Body of pancreas (tissue), 4 donors: ENCODE data around the gene METTL4. TPM values are rescaled to one million over a fixed set of nuclear protein-coding genes. Genes with fewer than 3 reads are reported as not detected.

Source experiments
- ATAC-seq: fragments of 150-250 bp; one replicate; pipeline ENCODE4 v1.9.1; 2016
- DNase-seq, 4 donors: peaks; one replicate each; pipeline ENCODE4 v3.0.0-alpha.2; 2019
- H3K27ac ChIP-seq, 4 donors: fragments of 200-600 bp; sonication (generic); 1 replicate in 3 of 4; 2 replicates in 1 of 4; pipeline versions ENCODE4 v1.5.1 to v1.6.1; 2016 to 2019; ENCODE audit warnings: mild to moderate bottlenecking in 1 of 4, mixed read lengths in 1 of 4, moderate library complexity in 1 of 4
- H3K27me3 ChIP-seq, 2 donors: fragments of 200-600 bp; sonication (generic); one replicate each; pipeline ENCODE4 v1.6.0; 2016; ENCODE audit warnings: mild to moderate bottlenecking in 1 of 2
- H3K36me3 ChIP-seq, 2 donors: fragments of 200-600 bp; sonication (generic); replicated peaks in 1 of 2; 2 replicates each; pipeline ENCODE4 v1.5.1; 2016; ENCODE audit warnings: low read depth in 2 of 2; ENCODE audit not compliant: insufficient read depth in 1 of 2
- H3K4me1 ChIP-seq: fragments of 200-600 bp; sonication (generic); one replicate; pipeline ENCODE4 v1.6.0; 2016
- H3K4me3 ChIP-seq, 2 donors: fragments of 200-600 bp; sonication (generic); 1 replicate in 1 of 2; 2 replicates in 1 of 2; pipeline ENCODE4 v1.5.1; 2016 to 2019
- H3K9me3 ChIP-seq, 3 donors: fragments of 200-600 bp; sonication (generic); 1 replicate in 2 of 3; 2 replicates in 1 of 3; pipeline ENCODE4 v1.5.1; 2016
- CTCF ChIP-seq, 7 experiments: fragments of 450-650 bp in 4 of 7; fragments of 200-600 bp in 3 of 7; sonication (generic) in 3 of 7; IDR thresholded peaks; one replicate each; pipeline ENCODE4 v1.5.1; 2016 to 2019; ENCODE audit warnings: antibody characterized with exemption in 7 of 7
- POLR2A ChIP-seq, 3 donors: fragments of 450-650 bp; IDR thresholded peaks; one replicate each; pipeline ENCODE4 v1.6.1; 2016; ENCODE audit warnings: antibody characterized with exemption in 3 of 3, mild to moderate bottlenecking in 2 of 3
- WGBS, 2 donors: methylation state at CpG; one replicate each; pipeline ENCODE4 v1.1.5; 2017; 5-methylcytosine and 5-hydroxymethylcytosine counted together
- intact Hi-C: fragments of 100-400 bp; cut with DNase I; formaldehyde crosslinking; loops from one replicate; pipeline ENCODE4 v1.15.1; 2023
- total RNA-seq, 2 donors: library from RNA; depleted of rRNA; stranded (reverse); fragments of >200 nt; gene quantifications; one replicate each; pipeline ENCODE4 v1.1.0, GENCODE V29; 2016

Gene METTL4
- total RNA-seq, 2 donors from 2014 or later: 1.8 to 4.3 TPM

- Histone ChIP-seq H3K4me3 (no peak overlapping the region), H3K27ac (no peak overlapping the region), H3K4me1 (no peaks in the 10 kb centered on the region), H3K36me3 (no peaks in the 10 kb centered on the region), H3K9me3 (no peaks in the 10 kb centered on the region), H3K27me3 (no peaks in the 10 kb centered on the region)
- DNase-seq (no peak), ATAC-seq (no peak)
- intact Hi-C loops: no loop called here
- WGBS, 2 donors: 87 to 100% methylated on average over 1 of the region's 1 CpG
- TF ChIP-seq POLR2A (IDR thresholded peaks at IDR 0.05) (no peak), CTCF (IDR thresholded peaks at IDR 0.05) (no peak)
Observed at GRCh38 chr18:2535419-2535910, 35.8 kb downstream of the METTL4 start.

- no peaks in the 10 kb centered on the region for H3K9me3 ChIP-seq
- ATAC-seq (no peak), DNase-seq (no peak)
- H3K27me3 ChIP-seq: no peaks in the 10 kb centered on the region
- H3K27ac ChIP-seq: no peak overlapping the region
- no peak for TF ChIP-seq CTCF (IDR thresholded peaks at IDR 0.05)
- no peak for TF ChIP-seq POLR2A (IDR thresholded peaks at IDR 0.05)
- no peaks in the 10 kb centered on the region for H3K36me3 ChIP-seq
- H3K4me1 ChIP-seq: no peaks in the 10 kb centered on the region
- 90 to 100% methylated on average over 1 of the region's 1 CpG for WGBS, 2 donors
- H3K4me3 ChIP-seq: no peak overlapping the region
- intact Hi-C loops: no loop called here
Observed at GRCh38 chr18:2534906-2535305, 36.4 kb downstream of the METTL4 start.

GRCh38 chr18:2532797-2533196 lies 38.5 kb downstream of the METTL4 start:
- ATAC-seq (no peak), DNase-seq (no peak)
- Histone ChIP-seq H3K36me3 (no peaks in the 10 kb centered on the region), H3K27me3 (no peaks in the 10 kb centered on the region), H3K27ac (no peak overlapping the region), H3K4me1 (no peaks in the 10 kb centered on the region), H3K9me3 (no peaks in the 10 kb centered on the region), H3K4me3 (no peak overlapping the region)
- no peak for TF ChIP-seq POLR2A (IDR thresholded peaks at IDR 0.05)
- TF ChIP-seq CTCF (IDR thresholded peaks at IDR 0.05): no peak
- WGBS, 2 donors: 92 to 98% methylated on average over 2 of the region's 2 CpGs
- intact Hi-C loops: no loop called here

GRCh38 chr18:2531751-2532150 lies 39.6 kb downstream of the METTL4 start:
- Histone ChIP-seq H3K27me3 (no peaks in the 10 kb centered on the region), H3K9me3 (no peaks in the 10 kb centered on the region), H3K4me1 (no peaks in the 10 kb centered on the region), H3K36me3 (no peaks in the 10 kb centered on the region), H3K27ac (no peak overlapping the region), H3K4me3 (no peak overlapping the region)
- intact Hi-C loops: no loop called here
- WGBS, 2 donors: 80 to 82% methylated on average over 2 of the region's 2 CpGs
- TF ChIP-seq POLR2A (IDR thresholded peaks at IDR 0.05) (no peak), CTCF (IDR thresholded peaks at IDR 0.05) (no peak)
- DNase-seq: no peak
- no peak for ATAC-seq

GRCh38 chr18:2529154-2529553 lies 42.2 kb downstream of the METTL4 start:
- no peak overlapping the region for H3K4me3 ChIP-seq
- H3K27me3 ChIP-seq: no peaks in the 10 kb centered on the region
- H3K9me3 ChIP-seq: no peaks in the 10 kb centered on the region
- no peaks in the 10 kb centered on the region for H3K36me3 ChIP-seq
- DNase-seq (peak in 1 of 4 donors; percentile 11), ATAC-seq (no peak)
- no peak for TF ChIP-seq CTCF (IDR thresholded peaks at IDR 0.05)
- no peak for TF ChIP-seq POLR2A (IDR thresholded peaks at IDR 0.05)
- intact Hi-C loops: no loop called here
- WGBS, 2 donors: 86 to 91% methylated on average over 7 of the region's 7 CpGs
- no peak overlapping the region for H3K27ac ChIP-seq
- peaks cover 10% of the 10 kb centered on the region for H3K4me1 ChIP-seq
